ENCODE measurements around the gene CCDC192.

- TF ChIP-seq POLR2A (IDR thresholded peaks at IDR 0.05) (no peak), CTCF (IDR thresholded peaks at IDR 0.05) (no peak), POLR2AphosphoS5 (IDR thresholded peaks at IDR 0.05) (no peak), EP300 (IDR thresholded peaks at IDR 0.05) (no peak)
Measured at GRCh38 chr5:127930311-127930710, 227.1 kb downstream of the CCDC192 start.
